HUES64 (cell line): ENCODE results near the gene CTSZ. TPM values are rescaled to one million over a fixed set of nuclear protein-coding genes. Genes with fewer than 3 reads are reported as not detected.
A peak's percentile ranks its signal among the peaks of the same experiment; 100 is the strongest.

Experiments
- H3K27ac ChIP-seq: 2 replicates; pipeline ENCODE4 v1.7.0; 2013; ENCODE audit warnings: low read depth, low read length, inconsistent platforms
- H3K27me3 ChIP-seq: 2 replicates; pipeline ENCODE4 v1.6.1; 2013; ENCODE audit warnings: mild to moderate bottlenecking, low read length; ENCODE audit not compliant: insufficient read depth
- H3K36me3 ChIP-seq: 2 replicates; pipeline ENCODE4 v1.6.1; 2013; ENCODE audit warnings: mild to moderate bottlenecking, low read length; ENCODE audit not compliant: insufficient read depth
- H3K4me1 ChIP-seq: 2 replicates; pipeline ENCODE4 v1.6.1; 2013; ENCODE audit warnings: mild to moderate bottlenecking, low read length, moderate library complexity; ENCODE audit not compliant: insufficient read depth
- H3K4me3 ChIP-seq: 2 replicates; pipeline ENCODE4 v1.5.1; 2013; ENCODE audit warnings: mild to moderate bottlenecking, low read length, moderate library complexity
- H3K9ac ChIP-seq: 2 replicates; pipeline ENCODE4 v1.6.1; 2013; ENCODE audit warnings: mild to moderate bottlenecking, low read depth, low read length
- H3K9me3 ChIP-seq: 2 replicates; pipeline ENCODE4 v1.6.1; 2013; ENCODE audit warnings: low read depth, low read length; ENCODE audit not compliant: insufficient read depth
- WGBS: fragments of 150-250, 120-280 bp; methylation state at CpG from one replicate; pipeline ENCODE4 v1.1.7; 2013; ENCODE audit warnings: missing lambda C conversion rate; 5-methylcytosine and 5-hydroxymethylcytosine counted together
- polyA plus RNA-seq, 2 experiments: library from polyadenylated mRNA; stranded (reverse); fragments of 50-300 nt; gene quantifications; one replicate each; pipeline ENCODE4 v1.2.3, GENCODE V29; 2013

Gene CTSZ
- 22.7 TPM for polyA plus RNA-seq (2013, experiment 1 of 2)
- 25.9 TPM for polyA plus RNA-seq (2013, experiment 2 of 2)

DNA sequence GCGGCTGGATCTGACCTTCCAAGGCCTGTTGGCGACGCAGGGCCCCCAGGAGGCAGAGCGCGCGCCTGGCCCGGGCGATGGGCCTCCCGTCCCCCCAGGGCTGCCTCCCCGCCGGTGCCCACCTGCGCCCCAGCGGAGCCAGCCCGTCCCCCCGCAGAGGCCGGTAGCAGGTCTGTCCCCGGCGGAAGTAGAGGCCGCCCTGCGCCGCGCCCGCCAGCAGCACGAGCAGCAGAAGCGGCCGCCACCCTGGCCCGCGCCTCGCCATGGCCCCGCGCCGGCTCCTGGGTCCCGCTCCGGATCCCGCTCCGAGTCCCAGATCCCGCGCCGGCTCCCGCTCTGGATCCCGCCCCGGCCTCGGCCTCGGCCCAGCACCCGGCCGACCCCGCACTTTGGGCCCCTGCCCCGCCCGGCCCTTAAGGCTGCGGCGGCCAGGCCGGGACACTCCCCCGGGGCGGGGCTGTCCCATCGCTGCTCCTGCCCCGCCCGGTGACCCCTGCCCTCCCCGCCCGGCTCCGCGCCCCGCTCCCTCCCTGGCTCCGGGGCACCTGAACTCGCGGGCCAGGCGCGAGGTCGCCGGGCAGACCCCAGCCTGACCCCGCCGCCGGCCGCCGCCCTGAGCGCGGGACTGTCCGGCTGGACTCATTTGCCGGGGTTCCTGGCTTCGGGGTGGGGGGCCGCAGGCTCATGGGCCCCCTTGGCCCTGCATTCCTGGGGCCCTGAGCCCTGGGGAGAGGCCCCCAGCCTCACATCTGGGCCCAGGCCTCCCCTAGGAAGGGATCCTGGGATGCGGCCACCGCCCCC is at the start of gene CTSZ:
CTSZ (minus strand) TSS at position 391 of the 801 bp plus-strand sequence; CDS start at position 265, 126 bp downstream.
- Histone ChIP-seq H3K4me3 (peak within 1 kb of the TSS; percentile 63), H3K9me3 (no peaks in the 10 kb centered on the region), H3K36me3 (no peaks in the 10 kb centered on the region), H3K9ac (peak within 1 kb of the TSS; percentile 71), H3K4me1 (peaks cover 6% of the 10 kb centered on the region; the same call in 1 of the 2 replicates), H3K27me3 (peaks cover 28% of the 10 kb centered on the region), H3K27ac (no peak within 1 kb of the TSS)
- 7% methylated on average over 82 of the region's 82 CpGs for WGBS

DNA sequence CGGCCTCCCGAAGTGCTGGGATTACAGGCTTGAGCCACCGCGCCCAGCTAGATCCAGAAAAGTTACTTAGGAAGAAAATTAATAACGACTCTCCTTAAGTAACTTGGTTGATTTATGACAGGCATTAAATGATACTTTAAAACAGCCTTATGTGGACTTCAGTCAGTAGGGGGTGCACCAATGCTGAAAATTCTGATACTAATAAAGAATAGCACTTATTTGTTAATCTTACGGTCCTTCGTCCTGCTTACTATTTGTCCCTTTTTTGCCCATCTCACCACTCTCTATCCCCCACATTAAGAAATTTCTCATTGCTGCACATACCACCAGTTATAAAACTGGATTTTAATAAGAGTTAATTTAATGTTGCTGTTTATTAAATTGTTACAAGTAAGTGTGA is 48.2 kb upstream of the CTSZ start:
- Histone ChIP-seq H3K9me3 (no peaks in the 10 kb centered on the region), H3K4me3 (no peak overlapping the region), H3K27ac (no peak overlapping the region), H3K4me1 (no peaks in the 10 kb centered on the region), H3K27me3 (peaks cover 9% of the 10 kb centered on the region), H3K36me3 (no peaks in the 10 kb centered on the region), H3K9ac (no peak overlapping the region)
- 91% methylated on average over 7 of the region's 7 CpGs for WGBS

DNA sequence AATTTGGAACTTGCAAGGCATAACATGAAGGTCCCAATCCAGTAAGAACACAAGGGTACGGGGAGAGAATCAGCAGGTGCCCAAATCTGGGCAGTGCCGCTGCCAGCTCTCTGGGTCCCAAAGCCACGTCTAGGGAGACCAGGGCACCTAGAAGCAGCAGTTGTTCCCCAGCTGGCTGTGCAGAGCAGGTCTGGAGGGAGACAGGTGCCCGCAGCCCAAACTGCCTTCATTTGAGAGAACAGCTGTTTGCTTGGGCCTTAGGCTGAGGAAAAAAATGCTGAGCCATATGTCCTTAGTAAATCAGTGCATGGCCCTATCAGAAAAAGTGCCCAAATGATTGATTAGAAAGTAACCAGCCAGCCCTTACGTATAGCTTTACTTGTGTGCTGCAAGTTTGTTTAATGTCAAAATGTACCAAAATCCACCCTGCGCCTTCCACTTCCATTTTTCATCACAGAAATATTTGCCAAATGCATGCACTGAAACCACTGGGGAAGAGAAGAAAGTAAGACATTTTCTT is 44.7 kb upstream of the CTSZ start:
- H3K4me3 ChIP-seq = no peak overlapping the region
- H3K4me1 ChIP-seq = no peaks in the 10 kb centered on the region
- H3K36me3 ChIP-seq = no peaks in the 10 kb centered on the region
- H3K27ac ChIP-seq = no peak overlapping the region
- no peak overlapping the region for H3K9ac ChIP-seq
- peaks cover 26% of the 10 kb centered on the region for H3K27me3 ChIP-seq
- WGBS = 85% methylated on average over 5 of the region's 6 CpGs
- H3K9me3 ChIP-seq = no peaks in the 10 kb centered on the region

DNA sequence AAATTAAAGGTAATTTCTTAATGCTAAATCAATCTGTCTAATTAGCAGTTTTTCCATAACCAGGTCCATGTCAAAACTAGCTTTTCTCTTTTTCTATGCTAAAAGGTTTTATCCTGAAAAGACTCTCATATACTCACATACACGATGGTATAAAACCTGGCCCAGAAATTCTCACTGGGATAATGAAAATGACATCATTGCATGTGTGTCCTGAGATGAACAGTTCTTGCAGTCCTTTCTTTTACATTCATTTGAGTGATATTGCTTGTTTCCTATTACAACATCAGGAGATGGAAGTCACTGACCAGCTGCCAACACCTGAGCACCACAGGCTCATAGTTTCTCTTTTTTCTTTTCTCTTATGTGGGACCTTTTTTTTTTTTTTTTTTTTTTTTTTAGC is 43.4 kb upstream of the CTSZ start:
- no peak overlapping the region for H3K4me3 ChIP-seq
- H3K36me3 ChIP-seq = no peaks in the 10 kb centered on the region
- peaks cover 28% of the 10 kb centered on the region for H3K27me3 ChIP-seq
- 90% methylated on average over 1 of the region's 1 CpG for WGBS
- H3K9ac ChIP-seq = no peak overlapping the region
- H3K9me3 ChIP-seq = no peaks in the 10 kb centered on the region
- no peak overlapping the region for H3K27ac ChIP-seq
- H3K4me1 ChIP-seq = no peaks in the 10 kb centered on the region

DNA sequence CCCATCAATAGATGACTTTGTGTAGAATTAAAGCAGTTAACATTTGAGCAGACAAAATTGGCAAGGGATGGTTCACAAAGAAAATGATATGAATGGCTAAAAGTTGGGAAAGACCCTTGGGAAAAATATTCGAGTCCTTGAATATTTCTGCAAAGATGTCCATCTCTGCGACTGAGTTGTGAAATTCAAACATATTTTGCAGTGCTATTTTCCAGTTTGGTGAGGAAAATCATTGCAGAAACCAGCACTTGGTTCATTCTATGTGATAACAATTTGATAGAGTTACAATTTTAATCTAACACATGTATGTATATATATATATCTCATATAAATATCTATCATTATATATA is 41.6 kb upstream of the CTSZ start:
- H3K4me1 ChIP-seq = no peaks in the 10 kb centered on the region
- H3K4me3 ChIP-seq = no peak overlapping the region
- H3K9ac ChIP-seq = no peak overlapping the region
- H3K27ac ChIP-seq = no peak overlapping the region
- no peaks in the 10 kb centered on the region for H3K9me3 ChIP-seq
- no peaks in the 10 kb centered on the region for H3K36me3 ChIP-seq
- peaks cover 28% of the 10 kb centered on the region for H3K27me3 ChIP-seq
- WGBS = 87% methylated on average over 2 of the region's 2 CpGs

DNA sequence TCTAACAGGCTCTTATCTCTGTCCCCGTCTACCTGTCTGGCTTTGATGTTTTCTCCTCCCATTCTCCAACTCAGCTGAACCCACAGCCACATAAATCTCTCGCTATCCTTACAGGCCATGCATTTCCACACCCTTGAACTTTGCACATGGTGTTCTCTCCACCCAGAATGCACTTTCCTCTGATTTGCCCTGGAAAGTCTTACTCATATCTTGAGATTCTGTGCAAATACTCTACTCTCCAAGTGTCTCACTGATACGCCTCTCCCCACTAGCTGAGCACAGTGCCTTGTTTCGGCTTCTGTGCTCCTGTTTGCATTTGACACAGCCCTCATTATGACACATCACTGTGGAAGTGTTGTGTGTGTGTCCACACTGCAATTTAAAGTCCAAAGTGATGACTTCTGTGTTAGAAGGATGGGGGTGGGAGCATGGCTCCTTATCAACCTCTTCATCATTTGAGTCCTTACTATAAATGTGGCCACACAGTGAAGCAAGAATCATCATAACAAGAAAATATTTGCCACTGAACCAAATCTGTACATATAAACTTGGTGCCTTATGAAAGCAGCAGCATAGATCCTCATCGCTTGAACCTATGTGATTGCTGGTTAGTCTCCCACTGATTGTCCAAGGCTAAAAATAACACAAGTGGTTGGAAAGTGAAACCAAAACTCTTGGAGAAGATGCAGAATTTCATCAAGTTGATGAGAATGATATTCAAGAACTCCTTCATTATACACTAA is 41.1 kb upstream of the CTSZ start:
- Histone ChIP-seq H3K27me3 (peaks cover 26% of the 10 kb centered on the region), H3K9me3 (no peaks in the 10 kb centered on the region), H3K27ac (no peak overlapping the region), H3K4me1 (peaks cover 3% of the 10 kb centered on the region; the same call in 1 of the 2 replicates), H3K4me3 (no peak overlapping the region), H3K9ac (no peak overlapping the region), H3K36me3 (no peaks in the 10 kb centered on the region)
- 89% methylated on average over 5 of the region's 5 CpGs for WGBS

DNA sequence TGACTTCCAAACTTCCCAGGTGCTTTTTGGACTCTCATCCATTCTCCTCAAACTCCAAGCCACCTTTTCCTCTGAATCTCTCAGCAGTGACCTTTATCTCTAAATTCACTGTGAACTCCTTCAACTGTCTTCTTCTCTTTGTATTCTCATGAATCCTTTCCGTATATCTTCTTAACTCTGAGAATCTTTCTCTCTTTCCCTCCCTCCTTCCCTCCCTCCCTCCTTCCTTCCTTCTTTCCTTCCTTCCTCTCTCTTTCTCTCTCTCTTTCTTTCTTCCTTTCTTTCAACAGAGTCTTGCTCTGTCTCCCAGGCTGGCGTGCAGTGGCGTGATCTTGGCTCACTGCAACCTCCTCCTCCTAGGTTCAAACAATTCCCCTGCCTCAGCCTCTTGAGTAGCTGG is 39.8 kb upstream of the CTSZ start:
- no peak overlapping the region for H3K27ac ChIP-seq
- peaks cover 26% of the 10 kb centered on the region for H3K27me3 ChIP-seq
- peaks cover 6% of the 10 kb centered on the region; the same call in 1 of the 2 replicates for H3K4me1 ChIP-seq
- H3K36me3 ChIP-seq = no peaks in the 10 kb centered on the region
- no peaks in the 10 kb centered on the region for H3K9me3 ChIP-seq
- H3K4me3 ChIP-seq = no peak overlapping the region
- WGBS = 92% methylated on average over 3 of the region's 3 CpGs
- H3K9ac ChIP-seq = no peak overlapping the region

DNA sequence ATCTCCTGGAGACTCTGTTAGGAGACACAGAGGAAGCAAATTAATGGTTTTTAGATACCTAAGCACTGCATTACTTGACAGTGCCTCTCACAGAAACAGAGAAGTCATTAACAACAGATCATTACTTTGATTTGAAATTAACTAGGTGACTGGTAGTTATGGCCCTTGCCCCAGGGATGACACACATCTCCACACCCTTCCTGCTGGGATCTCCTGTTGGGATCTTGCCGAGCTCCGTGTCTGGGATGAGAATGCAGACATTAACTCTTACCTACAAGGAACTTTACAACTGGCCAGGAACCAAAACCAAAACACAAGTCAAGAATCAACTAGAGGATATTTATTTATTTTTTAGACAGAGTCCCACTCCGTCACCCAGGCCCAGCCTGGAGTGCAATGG is 37.7 kb upstream of the CTSZ start:
- Histone ChIP-seq H3K4me1 (peaks cover 9% of the 10 kb centered on the region; the same call in 1 of the 2 replicates), H3K4me3 (no peak overlapping the region), H3K27ac (no peak overlapping the region), H3K9me3 (no peaks in the 10 kb centered on the region), H3K27me3 (peaks cover 20% of the 10 kb centered on the region), H3K36me3 (peaks cover 5% of the 10 kb centered on the region; the same call in 1 of the 2 replicates), H3K9ac (no peak overlapping the region)
- 85% methylated on average over 3 of the region's 3 CpGs for WGBS

DNA sequence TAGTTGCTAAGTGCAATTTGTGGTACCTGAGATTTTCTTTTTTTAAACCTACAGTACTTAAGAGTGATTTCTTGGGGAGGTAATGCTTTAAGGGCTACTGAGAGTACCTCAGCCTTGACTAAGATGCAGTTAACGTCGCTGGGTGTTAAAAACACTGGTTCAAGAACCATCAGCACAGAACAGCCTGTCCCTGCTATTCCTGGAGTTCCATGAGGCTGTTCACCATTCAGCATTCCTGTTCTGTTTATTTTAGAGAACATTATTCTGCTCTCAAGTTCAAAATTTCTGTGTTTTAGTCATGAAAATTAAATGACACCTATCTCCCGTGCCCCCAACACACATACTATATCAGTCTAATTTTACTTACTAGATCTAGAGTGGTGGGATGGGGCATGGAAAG is 37.2 kb upstream of the CTSZ start:
- H3K27me3 ChIP-seq = peaks cover 15% of the 10 kb centered on the region
- H3K4me3 ChIP-seq = no peak overlapping the region
- no peak overlapping the region for H3K9ac ChIP-seq
- WGBS = 89% methylated on average over 2 of the region's 3 CpGs
- no peaks in the 10 kb centered on the region for H3K9me3 ChIP-seq
- no peak overlapping the region for H3K27ac ChIP-seq
- peaks cover 5% of the 10 kb centered on the region; the same call in 1 of the 2 replicates for H3K36me3 ChIP-seq
- H3K4me1 ChIP-seq = peaks cover 9% of the 10 kb centered on the region; the same call in 1 of the 2 replicates

DNA sequence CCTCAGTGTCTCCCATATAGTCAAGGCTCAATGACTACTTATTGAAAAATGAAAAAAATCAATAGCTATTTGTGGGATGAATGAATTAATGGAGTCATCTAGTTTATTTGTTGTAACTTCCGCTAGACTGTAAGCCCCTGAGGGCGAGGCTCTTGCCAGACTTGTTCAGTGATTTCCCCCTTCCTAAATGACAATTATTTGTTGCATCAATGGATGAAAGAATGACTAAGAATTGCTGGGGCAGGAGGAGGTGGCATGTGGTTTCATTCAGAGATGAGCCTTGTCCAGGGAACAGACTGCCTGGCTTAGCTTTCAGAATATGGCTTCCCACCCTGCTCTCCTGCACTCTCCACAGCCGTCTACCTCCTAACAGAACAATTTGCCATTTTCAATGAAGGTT is 36.6 kb upstream of the CTSZ start:
- H3K27ac ChIP-seq = no peak overlapping the region
- WGBS = 98% methylated on average over 3 of the region's 3 CpGs
- no peak overlapping the region for H3K9ac ChIP-seq
- no peak overlapping the region for H3K4me3 ChIP-seq
- peaks cover 9% of the 10 kb centered on the region; the same call in 1 of the 2 replicates for H3K4me1 ChIP-seq
- no peaks in the 10 kb centered on the region for H3K9me3 ChIP-seq
- peaks cover 15% of the 10 kb centered on the region; the same call in 1 of the 2 replicates for H3K27me3 ChIP-seq
- peaks cover 5% of the 10 kb centered on the region; the same call in 1 of the 2 replicates for H3K36me3 ChIP-seq
